ENCODE measurements around the gene HOXB4.

Gene HOXB4

GRCh38 chr17:48589831-48590606 is 11.9 kb upstream of the HOXB4 start, which contains the start of gene HOXB3:
HOXB3 (minus strand) TSS chr17:48590241; CDS start chr17:48552474, 37,767 bp downstream.
- DNase-seq (ENCODE audit: low read depth, low spot score), result no peak

- no peak for DNase-seq (ENCODE audit: low read depth, low spot score)
These were observed 11.1 kb upstream of the HOXB4 start for GRCh38 chr17:48589060-48589830.

GRCh38 chr17:48588528-48588927 is 10.4 kb upstream of the HOXB4 start:
- no peak for DNase-seq (ENCODE audit: low read depth, low spot score)

- DNase-seq (ENCODE audit: low read depth, low spot score), result no peak
These were observed 9.9 kb upstream of the HOXB4 start for GRCh38 chr17:48588074-48588415.

- no peak for DNase-seq (ENCODE audit: low read depth, low spot score)
These were observed 9.3 kb upstream of the HOXB4 start for GRCh38 chr17:48587276-48588073.

GRCh38 chr17:48586355-48587258 is 8.5 kb upstream of the HOXB4 start:
- DNase-seq (ENCODE audit: low read depth, low spot score), result no peak

GRCh38 chr17:48584223-48584741 is 6.1 kb upstream of the HOXB4 start:
- DNase-seq (ENCODE audit: low read depth, low spot score), result no peak

- no peak for DNase-seq (ENCODE audit: low read depth, low spot score)
These were observed 5.6 kb upstream of the HOXB4 start for GRCh38 chr17:48583708-48584222.

GRCh38 chr17:48582750-48583069 is 4.6 kb upstream of the HOXB4 start:
- no peak for DNase-seq (ENCODE audit: low read depth, low spot score)

- DNase-seq (ENCODE audit: low read depth, low spot score), result no peak
These were observed 1.8 kb upstream of the HOXB4 start for GRCh38 chr17:48579760-48580554.

- DNase-seq (ENCODE audit: low read depth, low spot score), result no peak
These were observed 1.3 kb upstream of the HOXB4 start for GRCh38 chr17:48579471-48579759.

- no peak for DNase-seq (ENCODE audit: low read depth, low spot score)
These were observed 693 bp upstream of the HOXB4 start for GRCh38 chr17:48578616-48579470.

GRCh38 chr17:48577330-48577945 is 712 bp downstream of the HOXB4 start:
- DNase-seq (ENCODE audit: low read depth, low spot score), result no peak

GRCh38 chr17:48576479-48577309 is 1.5 kb downstream of the HOXB4 start:
- no peak for DNase-seq (ENCODE audit: low read depth, low spot score)

GRCh38 chr17:48575673-48576478 is 2.3 kb downstream of the HOXB4 start:
- DNase-seq (ENCODE audit: low read depth, low spot score), result no peak

GRCh38 chr17:48575066-48575582 is 3.0 kb downstream of the HOXB4 start:
- no peak for DNase-seq (ENCODE audit: low read depth, low spot score)
